Neural crest cell (in vitro differentiated cells): ENCODE data around the gene FILIP1. TPM values are rescaled to one million over a fixed set of nuclear protein-coding genes. Genes with fewer than 3 reads are reported as not detected.

Source experiments
- DNase-seq: peaks from one replicate; pipeline ENCODE4 v3.0.0; 2021; ENCODE audit warnings: low read depth, mixed read lengths, low spot score
- H3K27ac Mint-ChIP-seq: one replicate; pipeline ENCODE4 v1.8.0; 2021; ENCODE audit warnings: mild to moderate bottlenecking, mixed read lengths; ENCODE audit not compliant: unreplicated experiment
- H3K27me3 Mint-ChIP-seq: 2 replicates; pipeline ENCODE4 v1.8.0; 2021; ENCODE audit warnings: low read depth, mild to moderate bottlenecking, mixed read lengths
- H3K36me3 Mint-ChIP-seq: 2 replicates; pipeline ENCODE4 v1.8.0; 2021; ENCODE audit warnings: low read depth, mild to moderate bottlenecking, mixed read lengths
- H3K4me1 Mint-ChIP-seq: 2 replicates; pipeline ENCODE4 v1.8.0; 2021; ENCODE audit warnings: mixed read lengths
- H3K4me3 Mint-ChIP-seq: one replicate; pipeline ENCODE4 v1.8.0; 2021; ENCODE audit warnings: mild to moderate bottlenecking, mixed read lengths
- H3K9me3 Mint-ChIP-seq: 2 replicates; pipeline ENCODE4 v1.8.0; 2021; ENCODE audit warnings: mixed read lengths
- CTCF ChIP-seq: fragments of 200-600 bp; sonication (generic); conservative IDR thresholded peaks from 2 replicates; pipeline ENCODE4 v1.5.0; 2021; ENCODE audit warnings: antibody characterized with exemption, mild to moderate bottlenecking
- total RNA-seq: library from RNA; stranded (reverse); gene quantifications from 2 replicates; pipeline ENCODE4 v1.2.1, GENCODE V29; 2021

The FILIP1 gene
- total RNA-seq, 1 donor from 2014 or later, result 0.79 TPM

DNA sequence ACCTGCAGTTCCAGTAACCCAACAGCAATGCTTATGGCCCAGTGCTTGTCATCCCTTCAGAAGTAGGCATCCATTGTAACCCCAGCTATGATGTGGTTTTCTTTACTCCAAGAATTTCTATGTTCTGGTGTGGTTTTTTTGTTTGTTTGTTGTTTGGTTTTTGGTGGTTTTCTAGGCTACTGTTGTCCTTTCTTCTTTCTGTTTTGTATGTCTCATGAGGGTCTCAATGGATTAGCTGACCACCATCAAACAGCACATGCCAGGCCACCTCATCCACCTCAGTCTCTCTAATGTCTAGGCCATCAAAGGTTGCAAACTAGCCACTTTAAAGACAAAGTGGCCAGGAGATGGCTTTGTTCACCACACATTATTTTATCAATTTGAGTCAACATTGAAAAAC lies 149.6 kb downstream of the FILIP1 start:
- Mint-ChIP-seq H3K27ac (no peak overlapping the region), H3K4me3 (no peak overlapping the region), H3K27me3 (peaks cover 3% of the 10 kb centered on the region)

GRCh38 chr6:75337835-75338580 lies 155.6 kb downstream of the FILIP1 start:
- Mint-ChIP-seq H3K9me3 (no peaks in the 10 kb centered on the region), H3K4me1 (peaks cover 23% of the 10 kb centered on the region), H3K27me3 (no peaks in the 10 kb centered on the region), H3K4me3 (no peak overlapping the region), H3K27ac (no peak overlapping the region), H3K36me3 (no peaks in the 10 kb centered on the region)
- no peak for TF ChIP-seq CTCF
- no peak for DNase-seq

More for the DNA sequence above, 149.6 kb downstream of the FILIP1 start:
- Mint-ChIP-seq H3K4me1 (peaks cover 4% of the 10 kb centered on the region), H3K36me3 (no peaks in the 10 kb centered on the region), H3K9me3 (no peaks in the 10 kb centered on the region)
- DNase-seq, result no peak
- TF ChIP-seq CTCF, result no peak

GRCh38 chr6:75334266-75335040 lies 159.1 kb downstream of the FILIP1 start:
- Mint-ChIP-seq H3K4me1 (peaks cover 23% of the 10 kb centered on the region), H3K27me3 (no peaks in the 10 kb centered on the region), H3K36me3 (no peaks in the 10 kb centered on the region), H3K9me3 (no peaks in the 10 kb centered on the region), H3K27ac (peak overlapping the region; percentile 76), H3K4me3 (peak overlapping the region; percentile 34)
- DNase-seq, result no peak
- TF ChIP-seq CTCF, result no peak

DNA sequence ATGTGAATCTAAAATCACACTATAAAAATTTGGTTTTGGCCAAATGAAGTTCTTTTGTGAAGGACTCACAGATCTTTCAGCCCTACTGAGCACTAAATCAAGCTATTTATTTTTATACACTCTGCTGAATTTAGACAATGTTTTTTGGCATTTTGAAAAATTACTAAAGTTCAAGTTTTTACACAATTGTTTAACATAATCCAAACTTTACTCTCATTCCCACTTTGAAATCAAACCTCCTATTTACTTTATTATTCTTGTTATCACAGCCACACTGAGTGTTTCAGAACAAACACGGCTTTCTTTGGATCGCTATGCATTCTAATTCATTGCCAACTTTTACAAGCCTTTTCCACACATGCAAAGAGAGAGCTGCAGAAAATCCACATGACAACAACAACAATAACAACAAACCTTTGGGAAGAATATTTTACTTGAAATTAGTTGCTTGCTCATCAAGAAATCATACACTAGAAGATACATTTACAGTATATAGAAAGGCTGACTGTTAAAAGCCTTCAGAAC lies 159.9 kb downstream of the FILIP1 start:
- Mint-ChIP-seq H3K9me3 (no peaks in the 10 kb centered on the region), H3K27ac (no peak overlapping the region), H3K27me3 (no peaks in the 10 kb centered on the region), H3K4me3 (no peak overlapping the region), H3K36me3 (no peaks in the 10 kb centered on the region), H3K4me1 (peaks cover 23% of the 10 kb centered on the region)
- no peak for DNase-seq
- TF ChIP-seq CTCF, result no peak

DNA sequence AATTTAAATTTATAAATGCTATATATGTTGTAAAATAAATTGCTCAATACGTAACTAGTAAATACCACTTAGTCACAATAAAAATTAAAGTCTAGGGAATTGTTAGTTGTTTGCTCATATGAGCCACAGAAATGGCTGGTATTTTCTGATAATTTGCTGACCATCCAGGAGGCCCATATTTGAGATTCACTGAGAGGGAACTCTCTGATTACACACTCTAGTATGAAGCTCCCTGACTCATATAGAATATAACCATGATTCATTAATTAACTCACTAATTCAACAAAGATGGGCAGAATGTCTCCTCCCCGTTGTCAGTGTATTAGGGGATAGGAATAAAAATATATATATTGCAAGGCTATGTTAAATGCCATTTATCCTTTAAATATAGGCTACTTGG lies 162.4 kb downstream of the FILIP1 start:
- DNase-seq, result no peak
- TF ChIP-seq CTCF, result no peak
- H3K4me3 Mint-ChIP-seq, result no peak overlapping the region
- H3K27me3 Mint-ChIP-seq, result no peaks in the 10 kb centered on the region
- H3K27ac Mint-ChIP-seq, result no peak overlapping the region
- H3K4me1 Mint-ChIP-seq, result peaks cover 29% of the 10 kb centered on the region
- H3K9me3 Mint-ChIP-seq, result no peaks in the 10 kb centered on the region
- no peaks in the 10 kb centered on the region for H3K36me3 Mint-ChIP-seq
